Measurements from ENCODE around the gene TBX4.

- TF ChIP-seq, protein P1, sequence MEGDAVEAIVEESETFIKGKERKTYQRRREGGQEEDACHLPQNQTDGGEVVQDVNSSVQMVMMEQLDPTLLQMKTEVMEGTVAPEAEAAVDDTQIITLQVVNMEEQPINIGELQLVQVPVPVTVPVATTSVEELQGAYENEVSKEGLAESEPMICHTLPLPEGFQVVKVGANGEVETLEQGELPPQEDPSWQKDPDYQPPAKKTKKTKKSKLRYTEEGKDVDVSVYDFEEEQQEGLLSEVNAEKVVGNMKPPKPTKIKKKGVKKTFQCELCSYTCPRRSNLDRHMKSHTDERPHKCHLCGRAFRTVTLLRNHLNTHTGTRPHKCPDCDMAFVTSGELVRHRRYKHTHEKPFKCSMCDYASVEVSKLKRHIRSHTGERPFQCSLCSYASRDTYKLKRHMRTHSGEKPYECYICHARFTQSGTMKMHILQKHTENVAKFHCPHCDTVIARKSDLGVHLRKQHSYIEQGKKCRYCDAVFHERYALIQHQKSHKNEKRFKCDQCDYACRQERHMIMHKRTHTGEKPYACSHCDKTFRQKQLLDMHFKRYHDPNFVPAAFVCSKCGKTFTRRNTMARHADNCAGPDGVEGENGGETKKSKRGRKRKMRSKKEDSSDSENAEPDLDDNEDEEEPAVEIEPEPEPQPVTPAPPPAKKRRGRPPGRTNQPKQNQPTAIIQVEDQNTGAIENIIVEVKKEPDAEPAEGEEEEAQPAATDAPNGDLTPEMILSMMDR (IDR thresholded peaks at IDR 0.05): no peak
- no peak for TF ChIP-seq EP300 (IDR thresholded peaks at IDR 0.05)
- no peak for TF ChIP-seq POLR2AphosphoS5 (IDR thresholded peaks at IDR 0.05)
- no peak for TF ChIP-seq POLR2A (IDR thresholded peaks at IDR 0.05)
Observed at GRCh38 chr17:61469949-61470348, 17.7 kb downstream of the TBX4 start.
